Measurements from ENCODE around the gene PALB2.

PALB2 gene

DNA sequence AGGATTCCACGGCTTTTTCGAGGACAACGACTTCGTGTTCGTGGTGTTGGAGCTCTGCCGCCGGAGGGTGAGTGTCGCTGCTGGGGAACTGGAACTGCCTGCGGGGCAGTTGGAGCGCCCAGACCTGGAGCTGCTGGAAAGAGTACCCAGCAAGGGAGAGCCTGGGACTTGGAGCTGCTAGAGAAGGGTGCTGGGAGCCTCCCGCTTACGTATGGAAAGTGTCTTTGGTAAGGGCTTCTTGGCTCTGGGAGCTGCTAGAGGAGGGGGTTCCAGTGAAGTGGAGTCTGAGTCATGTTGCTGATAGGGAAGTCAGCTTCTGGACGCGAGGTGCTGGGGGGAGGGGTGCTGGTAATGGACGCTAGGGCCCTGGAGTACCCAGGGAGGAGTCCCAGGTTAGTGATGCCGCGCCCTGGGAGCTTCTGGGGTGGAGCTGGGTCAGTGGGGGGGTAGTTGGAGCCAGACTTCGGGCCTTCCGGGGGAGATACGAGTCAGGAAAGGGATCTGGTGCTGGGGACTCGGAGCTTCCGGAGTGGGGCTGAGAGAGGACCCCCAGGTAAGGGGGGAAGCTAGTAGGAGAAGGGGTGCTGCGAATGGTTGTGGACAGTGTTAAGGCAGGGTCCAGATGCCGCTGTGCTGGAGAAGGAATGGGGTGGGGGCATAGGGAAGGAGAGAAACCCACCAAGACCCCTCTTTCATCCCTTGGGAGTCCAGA lies 38.3 kb upstream of the PALB2 start:
- TF ChIP-seq, protein P1, sequence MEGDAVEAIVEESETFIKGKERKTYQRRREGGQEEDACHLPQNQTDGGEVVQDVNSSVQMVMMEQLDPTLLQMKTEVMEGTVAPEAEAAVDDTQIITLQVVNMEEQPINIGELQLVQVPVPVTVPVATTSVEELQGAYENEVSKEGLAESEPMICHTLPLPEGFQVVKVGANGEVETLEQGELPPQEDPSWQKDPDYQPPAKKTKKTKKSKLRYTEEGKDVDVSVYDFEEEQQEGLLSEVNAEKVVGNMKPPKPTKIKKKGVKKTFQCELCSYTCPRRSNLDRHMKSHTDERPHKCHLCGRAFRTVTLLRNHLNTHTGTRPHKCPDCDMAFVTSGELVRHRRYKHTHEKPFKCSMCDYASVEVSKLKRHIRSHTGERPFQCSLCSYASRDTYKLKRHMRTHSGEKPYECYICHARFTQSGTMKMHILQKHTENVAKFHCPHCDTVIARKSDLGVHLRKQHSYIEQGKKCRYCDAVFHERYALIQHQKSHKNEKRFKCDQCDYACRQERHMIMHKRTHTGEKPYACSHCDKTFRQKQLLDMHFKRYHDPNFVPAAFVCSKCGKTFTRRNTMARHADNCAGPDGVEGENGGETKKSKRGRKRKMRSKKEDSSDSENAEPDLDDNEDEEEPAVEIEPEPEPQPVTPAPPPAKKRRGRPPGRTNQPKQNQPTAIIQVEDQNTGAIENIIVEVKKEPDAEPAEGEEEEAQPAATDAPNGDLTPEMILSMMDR (IDR thresholded peaks at IDR 0.05; ENCODE audit: low read depth, low read length) = no peak
- H3K4me3 ChIP-seq (ENCODE audit: low read depth, low read length) = peak overlapping the region; percentile 79

DNA sequence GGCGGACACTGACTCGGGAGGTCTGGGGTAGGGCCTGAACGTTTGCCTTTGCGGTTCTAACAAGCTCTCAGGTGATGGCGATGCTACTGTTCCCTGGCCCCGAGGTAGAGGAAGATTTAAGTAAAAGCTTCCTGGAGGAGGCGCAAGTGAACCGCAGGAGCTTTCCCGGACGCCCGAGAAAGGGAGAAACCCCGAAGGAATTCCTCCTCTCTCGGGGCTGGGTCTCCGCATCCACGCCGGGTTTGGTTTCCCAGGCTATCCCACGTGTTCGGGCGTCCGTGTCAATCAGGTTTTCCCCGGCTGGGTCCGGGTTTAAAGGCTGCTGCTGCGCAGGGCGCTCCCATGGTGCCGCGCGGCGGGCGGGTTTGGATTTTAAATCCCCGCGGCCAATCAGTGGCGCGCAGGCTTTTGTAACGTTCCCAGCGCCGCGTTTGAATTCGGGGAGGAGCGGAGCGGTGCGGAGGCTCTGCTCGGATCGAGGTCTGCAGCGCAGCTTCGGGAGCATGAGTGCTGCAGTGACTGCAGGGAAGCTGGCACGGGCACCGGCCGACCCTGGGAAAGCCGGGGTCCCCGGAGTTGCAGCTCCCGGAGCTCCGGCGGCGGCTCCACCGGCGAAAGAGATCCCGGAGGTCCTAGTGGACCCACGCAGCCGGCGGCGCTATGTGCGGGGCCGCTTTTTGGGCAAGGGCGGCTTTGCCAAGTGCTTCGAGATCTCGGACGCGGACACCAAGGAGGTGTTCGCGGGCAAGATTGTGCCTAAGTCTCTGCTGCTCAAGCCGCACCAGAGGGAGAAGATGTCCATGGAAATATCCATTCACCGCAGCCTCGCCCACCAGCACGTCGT lies 37.5 kb upstream of the PALB2 start, which contains the start of gene PLK1:
TSS of gene PLK1 (plus strand) at position 460 of the 844 bp plus-strand sequence. CDS start at position 504, 44 bp downstream.
- TF ChIP-seq, protein P1 (IDR thresholded peaks at IDR 0.05; ENCODE audit: low read depth, low read length) = peak; percentile 24

GRCh38 chr16:23676924-23677480 lies 35.9 kb upstream of the PALB2 start:
- no peak overlapping the region for H3K4me3 ChIP-seq (ENCODE audit: low read depth, low read length)
- TF ChIP-seq, protein P1 (IDR thresholded peaks at IDR 0.05; ENCODE audit: low read depth, low read length) = no peak

More for the DNA sequence above, 37.5 kb upstream of the PALB2 start, which contains the start of gene PLK1:
- H3K4me3 ChIP-seq (ENCODE audit: low read depth, low read length) = peak within 1 kb of the TSS; percentile 79

GRCh38 chr16:23673971-23674614 lies 33.0 kb upstream of the PALB2 start:
- no peak overlapping the region for H3K4me3 ChIP-seq (ENCODE audit: low read depth, low read length)
- TF ChIP-seq, protein P1 (IDR thresholded peaks at IDR 0.05; ENCODE audit: low read depth, low read length) = no peak

GRCh38 chr16:23670137-23670776 lies 29.1 kb upstream of the PALB2 start:
- no peak overlapping the region for H3K4me3 ChIP-seq (ENCODE audit: low read depth, low read length)
- TF ChIP-seq, protein P1 (IDR thresholded peaks at IDR 0.05; ENCODE audit: low read depth, low read length) = no peak

GRCh38 chr16:23668873-23669272 lies 27.8 kb upstream of the PALB2 start:
- TF ChIP-seq, protein P1 (IDR thresholded peaks at IDR 0.05; ENCODE audit: low read depth, low read length) = no peak
- H3K4me3 ChIP-seq (ENCODE audit: low read depth, low read length) = no peak overlapping the region
